GM12878 (cell line): ENCODE data around the gene RAET1G.
A peak's percentile ranks its signal among the peaks of the same experiment; 100 is the strongest.

Experiments
- CTCF ChIP-seq, 3 experiments: IDR thresholded peaks in 2 of 3; conservative IDR thresholded peaks in 1 of 3; 2 replicates each; pipeline ENCODE4 v1.5.1; 2011; ENCODE audit warnings: low read depth in 3 of 3, low read length in 3 of 3, mild to moderate bottlenecking in 3 of 3, control low read depth in 2 of 3, moderate library complexity in 2 of 3, inconsistent platforms in 1 of 3, mixed read lengths in 1 of 3; ENCODE audit not compliant: control insufficient read depth in 2 of 3, insufficient read depth in 1 of 3; ENCODE audit errors: extremely low read depth in 1 of 3
- CUX1 ChIP-seq: IDR thresholded peaks from 2 replicates; pipeline ENCODE4 v1.6.1; 2012; ENCODE audit warnings: improper control_type of control experiment, low read depth, low read length; ENCODE audit not compliant: insufficient replicate concordance
- HCFC1 ChIP-seq: fragments of 150-350 bp; IDR thresholded peaks from 2 replicates; pipeline ENCODE4 v1.6.1; 2014; ENCODE audit warnings: low read length
- HDAC2 ChIP-seq: fragments of 200-600 bp; sonication (generic); IDR thresholded peaks from 2 replicates; pipeline ENCODE4 v1.6.1; 2017
- POLR2AphosphoS5 ChIP-seq: IDR thresholded peaks from 2 replicates; pipeline ENCODE4 v1.6.1; 2011; ENCODE audit warnings: mild to moderate bottlenecking, low read length, inconsistent platforms
- TARDBP ChIP-seq: IDR thresholded peaks from 2 replicates; pipeline ENCODE4 v1.6.1; 2016; ENCODE audit warnings: borderline replicate concordance
- ZBTB11 ChIP-seq: fragments of 450-650 bp; formaldehyde crosslinking; IDR thresholded peaks from 2 replicates; pipeline ENCODE4 v1.5.0; 2022; ENCODE audit warnings: mild to moderate bottlenecking, missing genetic modification characterization

DNA sequence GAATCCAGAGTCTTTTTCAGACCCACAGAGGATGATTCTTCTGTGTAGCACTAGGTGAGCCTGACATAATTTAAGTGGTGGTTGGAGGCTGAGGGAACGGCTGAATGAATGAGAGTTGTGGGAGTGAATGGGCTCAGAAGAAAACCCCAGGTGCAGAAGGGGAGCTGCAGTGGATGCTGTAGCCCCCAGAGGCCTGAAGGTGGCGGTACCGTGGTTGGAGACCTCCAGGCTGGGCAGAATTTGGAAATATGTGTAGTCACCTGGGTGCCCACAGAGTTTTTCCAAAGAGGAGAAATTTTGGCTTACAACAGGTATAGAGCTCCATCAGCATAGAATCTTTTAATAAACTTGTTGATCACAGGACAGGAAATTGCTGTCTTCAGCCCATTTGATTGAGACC, 6.5 kb upstream of the RAET1G start:
- TF ChIP-seq CTCF (IDR thresholded peaks at IDR 0.05 in 2 of 3, conservative IDR thresholded peaks at IDR 0.05 in 1 of 3; ENCODE audit: control insufficient read depth in 2 of 3, extremely low read depth in 1 of 3, insufficient read depth in 1 of 3, low read depth in 3 of 3, low read length in 3 of 3) (peak; percentile 18 to 50 (median 19); a peak in 4 of 6 replicates), ZBTB11 (CRISPR knock-in tag) (no peak), CUX1 (no peak), POLR2AphosphoS5 (no peak), HDAC2 (no peak), TARDBP (no peak), HCFC1 (no peak)
